GM18870 (cell line): Measurements from ENCODE around the gene ERN2.
A peak's percentile ranks its signal among the peaks of the same experiment; 100 is the strongest.

Experiments used
- ATAC-seq: cut with Tn5 transposase; IDR thresholded peaks from one replicate; pipeline ENCODE4 v1.9.1; 2021; ENCODE audit warnings: moderate library complexity; ENCODE audit not compliant: unreplicated experiment

Gene ERN2

DNA sequence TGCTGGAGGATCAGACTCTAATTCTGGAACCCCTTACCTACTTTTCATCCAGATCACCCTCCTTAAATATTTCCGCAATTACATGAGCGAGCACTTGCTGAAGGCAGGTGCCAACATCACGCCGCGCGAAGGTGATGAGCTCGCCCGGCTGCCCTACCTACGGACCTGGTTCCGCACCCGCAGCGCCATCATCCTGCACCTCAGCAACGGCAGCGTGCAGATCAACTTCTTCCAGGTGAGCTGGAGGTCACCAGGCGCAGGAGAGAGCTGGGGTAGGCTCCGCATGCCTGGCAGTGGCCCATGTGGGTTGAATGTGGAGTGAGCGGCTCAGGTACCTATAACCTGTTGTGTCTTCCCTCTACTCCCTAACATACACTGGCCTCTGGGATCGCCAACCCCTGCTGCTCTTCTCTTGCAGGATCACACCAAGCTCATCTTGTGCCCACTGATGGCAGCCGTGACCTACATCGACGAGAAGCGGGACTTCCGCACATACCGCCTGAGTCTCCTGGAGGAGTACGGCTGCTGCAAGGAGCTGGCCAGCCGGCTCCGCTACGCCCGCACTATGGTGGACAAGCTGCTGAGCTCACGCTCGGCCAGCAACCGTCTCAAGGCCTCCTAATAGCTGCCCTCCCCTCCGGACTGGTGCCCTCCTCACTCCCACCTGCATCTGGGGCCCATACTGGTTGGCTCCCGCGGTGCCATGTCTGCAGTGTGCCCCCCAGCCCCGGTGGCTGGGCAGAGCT is 23.4 kb downstream of the ERN2 start:
- ATAC-seq = no peak

DNA sequence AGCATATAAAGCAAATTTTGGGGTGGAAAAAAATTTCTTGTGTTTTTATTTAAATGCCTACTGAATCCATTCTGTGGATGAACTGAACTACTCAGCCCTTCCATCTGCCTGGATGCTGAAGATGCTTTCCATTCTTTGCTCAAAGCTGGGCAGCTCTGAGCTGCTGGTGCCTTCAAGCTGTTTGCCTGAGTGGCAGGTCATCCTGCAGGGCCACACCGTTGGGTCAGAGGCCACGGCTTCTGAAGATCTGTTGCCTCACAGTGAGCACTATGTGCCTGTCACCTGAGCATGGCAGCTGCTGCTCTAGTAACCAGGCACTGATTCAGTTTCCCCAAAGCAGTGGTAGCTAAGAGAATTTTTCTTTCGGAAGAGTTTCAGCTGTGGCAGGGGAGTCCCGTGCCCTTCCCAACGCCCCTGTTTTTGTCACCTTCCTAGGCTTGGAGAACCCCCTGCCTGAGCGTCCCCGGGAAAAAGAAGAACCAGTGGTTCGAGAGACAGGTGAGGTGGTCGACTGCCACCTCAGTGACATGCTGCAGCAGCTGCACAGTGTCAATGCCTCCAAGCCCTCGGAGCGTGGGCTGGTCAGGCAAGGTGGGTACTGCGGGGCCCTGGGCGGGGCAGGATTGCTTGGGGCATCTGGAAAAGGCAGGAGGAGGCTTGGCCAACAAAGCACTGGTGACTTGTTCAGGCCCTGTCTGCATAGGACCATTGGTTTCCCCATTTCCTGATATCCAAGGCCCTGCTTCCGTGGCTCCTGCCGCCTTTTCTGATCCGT is 25.8 kb downstream of the ERN2 start:
- no peak for ATAC-seq

DNA sequence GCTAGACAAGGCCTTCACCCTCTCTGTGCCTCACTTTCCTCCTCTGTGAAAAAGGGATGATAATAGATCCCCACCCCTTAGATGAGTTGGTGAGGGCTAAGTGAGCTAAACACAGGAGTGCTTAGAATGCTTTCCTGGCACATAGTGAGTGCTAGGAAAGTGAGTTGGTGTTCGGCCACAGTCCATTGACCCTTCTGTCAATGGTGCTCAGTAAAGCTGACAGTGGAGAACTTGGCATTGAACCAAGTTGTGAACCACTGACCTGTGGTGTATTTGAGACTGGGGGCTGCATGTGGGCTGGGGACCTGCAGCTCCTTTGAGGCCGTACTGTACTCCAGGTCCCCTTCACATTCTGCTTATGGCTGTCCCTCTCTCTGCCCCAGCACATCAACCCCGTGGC is 29.5 kb downstream of the ERN2 start:
- ATAC-seq = no peak

DNA sequence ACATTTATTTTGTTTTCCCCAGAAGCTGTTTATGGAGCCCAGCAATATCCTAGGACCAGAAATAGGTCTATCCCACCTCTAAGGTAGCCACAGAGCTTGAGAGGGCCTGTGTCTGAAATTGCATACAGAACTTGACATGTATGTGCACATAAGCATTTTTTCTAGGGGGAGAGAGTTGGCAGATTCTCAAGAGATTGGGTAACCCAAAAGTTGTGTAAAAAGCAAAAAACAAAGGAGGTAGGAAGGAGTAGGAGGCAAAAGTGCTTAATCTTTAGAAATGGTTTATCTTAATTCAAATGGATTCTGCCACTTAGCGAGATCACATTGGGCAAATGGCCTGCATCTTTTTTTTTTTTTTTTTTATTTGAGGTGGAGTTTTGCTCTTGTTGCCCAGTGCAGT is 30.8 kb downstream of the ERN2 start:
- ATAC-seq = no peak

DNA sequence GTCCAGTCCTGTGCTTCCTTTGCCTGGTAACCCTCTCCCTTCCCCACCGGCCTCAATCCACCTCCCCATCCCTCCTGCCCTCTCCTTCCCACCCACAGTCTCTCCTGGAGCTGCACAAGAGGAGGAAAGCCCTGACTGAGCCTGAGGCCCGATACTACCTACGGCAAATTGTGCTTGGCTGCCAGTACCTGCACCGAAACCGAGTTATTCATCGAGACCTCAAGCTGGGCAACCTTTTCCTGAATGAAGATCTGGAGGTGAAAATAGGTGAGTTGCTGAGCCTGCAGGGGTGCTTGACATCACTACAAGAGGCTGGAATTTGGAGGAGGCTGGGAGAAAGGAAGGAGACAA is 33.1 kb downstream of the ERN2 start:
- ATAC-seq = no peak

DNA sequence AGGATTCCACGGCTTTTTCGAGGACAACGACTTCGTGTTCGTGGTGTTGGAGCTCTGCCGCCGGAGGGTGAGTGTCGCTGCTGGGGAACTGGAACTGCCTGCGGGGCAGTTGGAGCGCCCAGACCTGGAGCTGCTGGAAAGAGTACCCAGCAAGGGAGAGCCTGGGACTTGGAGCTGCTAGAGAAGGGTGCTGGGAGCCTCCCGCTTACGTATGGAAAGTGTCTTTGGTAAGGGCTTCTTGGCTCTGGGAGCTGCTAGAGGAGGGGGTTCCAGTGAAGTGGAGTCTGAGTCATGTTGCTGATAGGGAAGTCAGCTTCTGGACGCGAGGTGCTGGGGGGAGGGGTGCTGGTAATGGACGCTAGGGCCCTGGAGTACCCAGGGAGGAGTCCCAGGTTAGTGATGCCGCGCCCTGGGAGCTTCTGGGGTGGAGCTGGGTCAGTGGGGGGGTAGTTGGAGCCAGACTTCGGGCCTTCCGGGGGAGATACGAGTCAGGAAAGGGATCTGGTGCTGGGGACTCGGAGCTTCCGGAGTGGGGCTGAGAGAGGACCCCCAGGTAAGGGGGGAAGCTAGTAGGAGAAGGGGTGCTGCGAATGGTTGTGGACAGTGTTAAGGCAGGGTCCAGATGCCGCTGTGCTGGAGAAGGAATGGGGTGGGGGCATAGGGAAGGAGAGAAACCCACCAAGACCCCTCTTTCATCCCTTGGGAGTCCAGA is 33.6 kb downstream of the ERN2 start:
- no peak for ATAC-seq

DNA sequence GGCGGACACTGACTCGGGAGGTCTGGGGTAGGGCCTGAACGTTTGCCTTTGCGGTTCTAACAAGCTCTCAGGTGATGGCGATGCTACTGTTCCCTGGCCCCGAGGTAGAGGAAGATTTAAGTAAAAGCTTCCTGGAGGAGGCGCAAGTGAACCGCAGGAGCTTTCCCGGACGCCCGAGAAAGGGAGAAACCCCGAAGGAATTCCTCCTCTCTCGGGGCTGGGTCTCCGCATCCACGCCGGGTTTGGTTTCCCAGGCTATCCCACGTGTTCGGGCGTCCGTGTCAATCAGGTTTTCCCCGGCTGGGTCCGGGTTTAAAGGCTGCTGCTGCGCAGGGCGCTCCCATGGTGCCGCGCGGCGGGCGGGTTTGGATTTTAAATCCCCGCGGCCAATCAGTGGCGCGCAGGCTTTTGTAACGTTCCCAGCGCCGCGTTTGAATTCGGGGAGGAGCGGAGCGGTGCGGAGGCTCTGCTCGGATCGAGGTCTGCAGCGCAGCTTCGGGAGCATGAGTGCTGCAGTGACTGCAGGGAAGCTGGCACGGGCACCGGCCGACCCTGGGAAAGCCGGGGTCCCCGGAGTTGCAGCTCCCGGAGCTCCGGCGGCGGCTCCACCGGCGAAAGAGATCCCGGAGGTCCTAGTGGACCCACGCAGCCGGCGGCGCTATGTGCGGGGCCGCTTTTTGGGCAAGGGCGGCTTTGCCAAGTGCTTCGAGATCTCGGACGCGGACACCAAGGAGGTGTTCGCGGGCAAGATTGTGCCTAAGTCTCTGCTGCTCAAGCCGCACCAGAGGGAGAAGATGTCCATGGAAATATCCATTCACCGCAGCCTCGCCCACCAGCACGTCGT is 34.4 kb downstream of the ERN2 start, which contains the start of gene PLK1:
Gene PLK1 (plus strand): TSS at position 460 of the 844 bp plus-strand sequence. CDS start 44 bp downstream, at position 504.
- peak; percentile 81 for ATAC-seq

DNA sequence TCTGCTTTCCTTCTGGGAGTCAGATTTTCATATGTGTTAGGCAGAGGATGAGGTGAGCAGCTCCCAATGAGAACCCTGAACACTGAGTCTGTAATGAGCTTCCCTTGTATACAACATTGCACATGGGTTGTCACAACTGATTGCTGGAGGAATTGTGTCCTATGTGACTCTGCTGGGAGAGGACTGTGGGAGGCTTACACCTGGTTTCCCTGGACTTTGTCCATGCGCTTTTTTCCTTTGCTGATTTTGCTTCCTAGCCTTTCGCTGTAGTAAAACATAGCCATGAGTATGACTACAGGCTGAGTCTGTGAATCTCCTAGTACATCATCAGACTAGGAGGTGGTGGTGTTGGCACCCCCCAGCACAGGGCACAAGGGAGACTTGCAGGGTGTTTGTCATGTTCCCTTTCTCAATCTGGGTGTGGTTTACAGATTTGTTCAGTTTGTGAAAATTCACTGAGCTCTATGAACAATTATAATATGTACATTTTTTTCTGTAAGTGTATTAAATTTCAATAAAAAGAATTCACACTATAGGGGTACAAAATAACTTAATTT is 36.0 kb downstream of the ERN2 start:
- ATAC-seq = no peak

DNA sequence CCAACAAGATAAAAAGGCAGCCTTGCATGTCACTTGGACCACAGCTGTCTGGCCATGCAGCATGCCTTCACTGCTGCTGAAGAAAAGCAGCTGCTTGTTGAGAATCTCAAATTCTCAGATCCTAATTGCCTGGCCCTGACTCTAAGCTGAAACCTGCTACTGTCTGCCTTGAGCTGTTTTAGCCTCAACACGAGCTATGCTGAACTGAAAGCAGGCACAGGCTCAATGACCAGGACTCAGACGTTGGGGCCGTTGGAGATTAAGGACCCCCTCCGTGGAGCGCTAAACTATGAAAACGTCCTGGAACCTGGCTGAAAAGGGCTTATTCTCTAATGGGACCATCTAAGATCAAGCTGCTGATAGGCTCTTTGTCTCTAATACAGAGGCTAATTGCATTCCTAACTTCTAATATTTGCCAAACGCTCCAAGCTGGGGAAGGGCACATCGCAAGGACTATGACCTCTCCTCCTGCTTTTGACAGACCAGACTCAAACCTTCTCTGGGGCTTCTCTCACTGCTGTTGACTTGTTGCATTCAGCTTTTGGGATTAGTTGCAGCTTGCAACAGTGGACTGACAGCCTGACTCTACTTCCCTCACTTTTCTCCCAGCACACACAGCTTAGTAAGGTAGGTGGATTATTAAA is 38.9 kb downstream of the ERN2 start:
- ATAC-seq = no peak

DNA sequence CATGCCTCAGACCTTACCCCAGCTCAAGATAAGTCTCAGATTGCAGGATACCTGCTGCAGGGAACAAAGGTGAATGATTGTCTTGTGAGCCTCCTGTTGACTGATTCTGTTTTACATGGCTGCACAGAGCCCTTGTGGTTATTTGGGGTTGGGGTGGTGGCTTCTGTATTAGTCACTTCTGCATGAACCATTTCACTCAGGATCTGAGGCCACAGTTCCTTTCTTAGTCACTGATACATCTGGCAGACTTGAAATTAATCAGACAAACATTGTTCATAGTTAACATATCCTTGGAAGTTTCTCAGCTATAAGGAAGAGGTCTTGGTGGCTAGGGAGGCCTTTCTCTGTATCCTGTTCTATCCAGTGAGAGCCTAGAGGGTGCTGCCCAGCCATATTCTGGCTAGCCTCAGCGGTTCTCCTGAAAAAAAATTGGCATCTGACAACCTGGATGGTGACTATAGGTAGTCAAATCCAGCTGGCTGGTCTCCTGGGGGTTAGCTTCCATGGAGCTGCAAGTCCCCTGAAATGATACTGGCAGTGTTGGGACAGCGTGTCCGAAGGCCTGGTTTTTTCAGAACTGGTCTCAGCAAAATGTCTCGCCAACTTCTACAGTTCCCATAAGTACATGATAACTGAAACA is 42.8 kb downstream of the ERN2 start:
- peak; percentile 92 for ATAC-seq

DNA sequence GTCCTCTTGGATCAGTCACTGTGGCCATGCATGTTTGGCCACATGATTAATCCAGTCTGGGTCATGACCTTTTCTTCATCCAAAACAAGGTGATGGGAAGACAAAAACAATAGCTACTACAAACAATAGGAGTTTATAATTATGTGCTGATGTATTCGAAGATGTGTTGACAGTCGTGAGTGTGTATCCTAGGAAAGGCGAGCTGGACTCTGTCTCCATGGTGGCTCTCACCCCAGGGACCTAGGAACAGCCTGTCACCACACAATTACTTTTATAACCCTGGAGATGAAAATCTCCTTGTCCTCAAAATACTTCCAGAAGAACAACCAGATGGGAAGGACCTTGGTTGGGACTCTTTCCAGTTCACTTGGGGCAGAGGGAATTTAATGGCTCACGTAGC is 44.1 kb downstream of the ERN2 start:
- ATAC-seq = no peak

DNA sequence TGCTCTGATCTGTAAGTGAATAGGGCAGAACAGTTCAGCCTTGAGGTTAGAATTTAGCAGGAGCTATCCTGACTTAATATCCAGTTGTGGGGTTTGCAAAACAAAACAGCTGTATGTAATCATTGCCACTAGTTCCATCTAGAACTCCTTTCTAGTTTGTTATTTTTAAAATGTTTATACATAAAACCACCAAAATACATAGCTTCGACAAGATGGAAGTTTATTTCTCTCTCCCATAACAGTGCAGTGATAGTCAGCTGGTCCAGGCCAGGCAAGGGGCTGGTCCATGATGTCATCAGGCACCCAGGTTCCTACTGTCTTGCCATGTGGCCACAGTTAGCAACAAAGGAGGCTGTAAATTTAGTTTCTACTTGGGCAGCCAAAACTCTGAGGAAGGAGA is 44.8 kb downstream of the ERN2 start:
- no peak for ATAC-seq

DNA sequence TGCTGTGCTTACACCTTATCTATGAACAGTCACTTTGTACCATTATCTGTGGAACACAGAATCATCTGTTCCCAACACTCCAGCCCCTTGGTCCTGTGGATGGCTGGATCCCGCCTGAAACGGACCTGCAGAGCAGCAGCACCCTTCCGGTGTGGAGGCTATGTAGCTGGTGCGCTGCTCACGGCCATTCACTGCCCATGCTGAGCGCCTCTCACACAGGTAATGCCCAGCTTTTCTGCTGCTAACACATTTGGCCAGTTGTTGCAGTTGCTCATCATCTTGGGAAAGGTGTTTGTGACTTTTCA is 45.7 kb downstream of the ERN2 start:
- no peak for ATAC-seq

DNA sequence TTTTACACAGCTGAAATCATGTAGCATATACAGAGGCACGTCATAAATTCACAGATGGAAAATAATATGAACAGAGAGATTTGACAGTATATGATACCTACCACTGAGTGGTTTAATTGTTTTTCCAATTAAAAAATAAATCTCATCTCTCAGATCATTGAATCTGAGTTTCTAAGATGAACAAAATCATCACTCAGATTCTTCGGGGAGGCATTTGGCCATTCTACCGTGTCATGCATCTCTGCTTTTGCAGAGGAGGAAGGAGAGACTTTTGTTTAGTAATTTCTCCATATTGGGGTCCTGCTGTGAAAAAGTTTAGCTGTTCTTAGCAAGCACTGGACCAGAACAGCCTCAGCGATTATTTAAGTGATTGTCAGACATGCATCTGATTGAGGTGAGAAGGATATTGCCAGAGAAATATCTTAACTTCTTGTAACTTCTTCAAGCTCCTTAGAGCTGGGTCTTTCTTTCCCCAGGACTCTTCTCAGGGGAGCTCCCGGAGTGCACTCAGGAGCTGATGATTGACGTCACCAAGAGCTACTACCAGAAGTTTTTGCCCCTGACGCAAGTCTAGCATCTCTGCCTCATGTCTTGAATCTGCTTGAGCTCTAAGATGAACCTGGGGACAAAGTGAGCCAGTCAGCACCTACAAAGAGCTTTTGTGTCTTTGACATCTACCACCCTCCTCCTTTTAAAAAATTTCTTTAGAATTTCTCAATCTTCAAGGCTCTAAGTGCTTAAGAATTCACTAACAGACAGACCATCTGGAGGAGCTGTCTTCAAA is 46.3 kb downstream of the ERN2 start:
- ATAC-seq = no peak

DNA sequence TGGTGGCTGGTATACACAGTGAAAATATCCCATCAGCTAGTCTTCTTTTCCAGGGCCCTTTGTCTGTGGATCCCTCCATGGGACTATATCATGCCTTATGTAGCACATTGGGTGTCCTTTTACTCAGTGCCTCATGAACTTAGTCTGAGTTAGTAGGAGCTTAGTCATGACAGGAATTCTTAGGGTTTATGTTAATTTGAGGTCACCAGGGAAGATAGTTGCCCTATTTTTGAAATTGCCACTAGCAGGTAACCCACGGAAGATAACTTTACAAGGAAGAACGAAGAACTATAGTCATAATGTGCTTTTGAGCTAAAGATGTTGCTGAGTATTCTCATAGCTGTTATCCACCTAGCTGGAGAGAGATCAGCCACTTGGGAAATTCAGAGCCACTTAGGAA is 49.1 kb downstream of the ERN2 start:
- no peak for ATAC-seq

DNA sequence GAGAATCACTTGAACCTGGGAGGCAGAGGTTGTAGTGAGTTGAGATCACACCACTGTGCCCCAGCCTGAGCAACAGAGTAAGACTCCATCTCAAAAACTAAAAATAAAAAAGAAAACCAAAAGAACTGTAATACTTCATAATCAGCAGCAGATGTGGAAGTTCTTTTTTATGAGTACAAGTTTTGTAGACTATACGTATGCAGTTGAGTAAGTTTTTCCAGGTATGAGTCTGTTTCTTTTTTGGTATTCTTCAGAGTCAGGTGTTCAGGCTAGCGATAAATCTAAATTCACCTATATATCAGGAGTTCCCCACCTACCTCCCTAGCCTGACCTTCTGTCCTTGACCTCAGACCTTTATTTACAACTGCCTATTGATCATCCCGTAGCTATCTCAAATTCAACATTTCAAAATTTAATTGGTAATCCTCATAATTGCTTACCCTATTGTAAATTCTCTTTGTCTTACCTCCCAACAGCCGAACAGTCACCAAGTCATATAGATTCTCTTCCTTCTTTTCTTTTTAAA is 61.0 kb downstream of the ERN2 start:
- peak; percentile 55 for ATAC-seq

DNA sequence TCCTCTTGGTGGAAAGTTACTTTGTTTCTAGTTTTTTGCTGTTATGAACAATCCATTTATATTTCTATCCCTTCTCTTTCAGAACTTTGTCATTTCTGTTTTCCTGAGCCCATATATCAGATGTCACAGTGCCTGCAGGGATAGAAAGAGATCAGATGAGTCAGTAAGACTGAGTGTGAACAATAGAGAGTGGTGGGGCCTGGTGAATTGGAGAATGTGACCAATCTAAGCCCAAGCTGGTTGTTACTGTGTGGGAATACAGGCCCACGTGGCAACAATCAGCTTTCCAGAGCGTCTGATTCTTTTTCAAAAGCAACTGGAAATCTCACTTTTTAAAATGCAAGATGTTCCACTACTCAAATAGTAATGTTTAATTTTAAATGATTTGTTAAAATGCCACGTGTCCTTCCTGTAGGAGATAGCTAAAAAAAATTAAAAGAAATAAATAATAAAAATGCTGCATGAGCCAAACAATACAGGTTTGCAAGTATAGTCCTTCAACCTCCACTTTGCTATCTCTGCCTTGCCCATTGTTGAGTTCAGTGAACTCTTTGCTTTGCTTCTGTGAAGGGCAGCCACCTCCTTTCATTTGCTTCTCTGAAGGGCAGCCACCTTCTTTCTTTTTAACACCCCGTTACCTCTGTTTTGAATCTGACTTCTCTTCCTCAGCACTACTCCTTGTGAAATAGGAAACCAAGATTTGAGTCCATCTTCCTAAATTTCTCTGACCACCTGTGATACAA is 62.2 kb downstream of the ERN2 start:
- no peak for ATAC-seq

DNA sequence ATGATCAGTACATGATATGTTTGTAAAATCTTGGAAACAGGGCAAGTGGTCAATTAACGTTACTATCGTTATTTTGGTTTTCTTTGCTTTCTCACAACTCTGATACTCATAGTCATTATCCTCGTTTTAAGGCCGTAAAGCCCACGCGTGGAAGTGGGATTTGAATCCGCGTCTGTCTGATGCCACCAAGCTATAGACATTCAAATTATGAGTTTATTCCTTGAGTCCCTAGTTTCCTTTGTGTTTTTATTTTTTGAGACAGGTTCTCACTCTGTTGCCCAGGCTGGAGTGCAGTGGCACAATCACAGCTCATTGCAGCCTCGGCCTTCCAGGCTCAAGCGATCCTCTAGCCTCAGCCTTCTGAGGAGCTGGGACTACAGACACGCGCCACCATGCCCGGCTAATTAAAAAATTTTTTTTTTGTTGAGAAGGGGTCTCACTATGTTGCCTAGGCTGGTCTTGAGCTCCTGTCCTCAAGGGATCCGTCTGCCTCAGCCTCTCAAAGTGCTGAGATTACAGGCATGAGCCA is 70.7 kb downstream of the ERN2 start:
- no peak for ATAC-seq
